22Rv1 (cell line): ENCODE results near the gene TUBGCP2.

Experiments used
- ZFX ChIP-seq: fragments of 450-650 bp; IDR thresholded peaks from 2 replicates; pipeline ENCODE4 v1.6.1; 2017; ENCODE audit warnings: antibody characterized with exemption, borderline replicate concordance
- TF ChIP-seq, protein P1 (sequence below): fragments of 450-650 bp; IDR thresholded peaks from 2 replicates; pipeline ENCODE4 v1.5.1; 2017; ENCODE audit warnings: mild to moderate bottlenecking

GRCh38 chr10:133282846-133283390 lies 25.8 kb downstream of the TUBGCP2 start:
- TF ChIP-seq, protein P1, sequence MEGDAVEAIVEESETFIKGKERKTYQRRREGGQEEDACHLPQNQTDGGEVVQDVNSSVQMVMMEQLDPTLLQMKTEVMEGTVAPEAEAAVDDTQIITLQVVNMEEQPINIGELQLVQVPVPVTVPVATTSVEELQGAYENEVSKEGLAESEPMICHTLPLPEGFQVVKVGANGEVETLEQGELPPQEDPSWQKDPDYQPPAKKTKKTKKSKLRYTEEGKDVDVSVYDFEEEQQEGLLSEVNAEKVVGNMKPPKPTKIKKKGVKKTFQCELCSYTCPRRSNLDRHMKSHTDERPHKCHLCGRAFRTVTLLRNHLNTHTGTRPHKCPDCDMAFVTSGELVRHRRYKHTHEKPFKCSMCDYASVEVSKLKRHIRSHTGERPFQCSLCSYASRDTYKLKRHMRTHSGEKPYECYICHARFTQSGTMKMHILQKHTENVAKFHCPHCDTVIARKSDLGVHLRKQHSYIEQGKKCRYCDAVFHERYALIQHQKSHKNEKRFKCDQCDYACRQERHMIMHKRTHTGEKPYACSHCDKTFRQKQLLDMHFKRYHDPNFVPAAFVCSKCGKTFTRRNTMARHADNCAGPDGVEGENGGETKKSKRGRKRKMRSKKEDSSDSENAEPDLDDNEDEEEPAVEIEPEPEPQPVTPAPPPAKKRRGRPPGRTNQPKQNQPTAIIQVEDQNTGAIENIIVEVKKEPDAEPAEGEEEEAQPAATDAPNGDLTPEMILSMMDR: no peak
- no peak for TF ChIP-seq ZFX
